Measurements from ENCODE around the gene XYLT1. TPM values are rescaled to one million over a fixed set of nuclear protein-coding genes. Genes with fewer than 3 reads are reported as not detected.

XYLT1 gene
- total RNA-seq, 1 donor from 2014 or later, result 9.4 TPM

DNA sequence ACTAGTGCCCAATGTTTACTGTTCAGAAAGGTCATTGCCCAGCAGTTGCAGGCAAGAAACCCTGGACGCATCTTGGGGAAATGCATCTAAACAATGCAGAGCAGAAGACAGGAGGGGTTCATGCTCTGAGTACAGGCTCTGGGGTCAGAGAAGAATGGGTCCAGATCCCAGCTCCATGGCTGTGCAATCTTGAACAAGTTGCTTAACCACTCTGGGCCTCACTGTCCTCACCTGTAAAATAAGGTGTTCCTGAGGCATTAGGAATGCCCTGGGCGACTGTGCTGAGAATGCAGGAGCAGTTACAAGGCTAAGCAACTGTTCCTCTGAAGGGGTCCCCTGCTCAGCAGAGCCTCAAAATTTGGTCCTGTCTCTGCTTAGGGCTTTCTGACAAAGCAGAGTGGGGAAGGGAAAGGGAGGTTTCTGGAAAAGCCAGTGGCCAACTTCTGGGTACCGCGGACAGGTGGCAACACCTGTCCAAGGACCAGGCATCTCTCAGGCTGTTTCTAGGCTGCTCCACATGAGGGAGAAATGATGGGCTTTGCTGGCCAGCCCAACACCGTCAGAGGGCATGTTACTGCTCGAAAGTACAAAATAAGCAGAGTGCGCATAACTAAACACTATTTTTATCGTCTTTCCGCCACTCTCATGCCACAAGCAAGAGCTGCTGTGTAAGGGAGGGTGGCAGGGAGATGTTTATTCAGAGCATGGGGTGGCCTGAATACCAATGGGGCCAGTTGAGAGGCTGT lies 176.8 kb downstream of the XYLT1 start:
- H3K9me3 ChIP-seq (ENCODE audit: control insufficient read depth in 3 of 3, low read length in 3 of 3), result no peaks in the 10 kb centered on the region
- no peaks in the 10 kb centered on the region for H3K36me3 ChIP-seq (ENCODE audit: control insufficient read depth in 3 of 3, insufficient read depth in 3 of 3, low read length in 3 of 3)
- H3K27ac ChIP-seq (ENCODE audit: low read depth, low read length), result no peak overlapping the region
- peaks cover 16 to 32% (median 26%) of the 10 kb centered on the region in 3 donors for H3K4me1 ChIP-seq (ENCODE audit: control insufficient read depth in 3 of 3, insufficient read depth in 3 of 3, low read length in 3 of 3)
- no peak overlapping the region for H3K9ac ChIP-seq (ENCODE audit: low read depth in 1 of 3, low read length in 3 of 3)
- no peaks in the 10 kb centered on the region for H3K27me3 ChIP-seq (ENCODE audit: control insufficient read depth in 3 of 3, insufficient read depth in 3 of 3, low read length in 3 of 3)
- no peak overlapping the region for H3K4me3 ChIP-seq (ENCODE audit: low read length in 3 of 3)

DNA sequence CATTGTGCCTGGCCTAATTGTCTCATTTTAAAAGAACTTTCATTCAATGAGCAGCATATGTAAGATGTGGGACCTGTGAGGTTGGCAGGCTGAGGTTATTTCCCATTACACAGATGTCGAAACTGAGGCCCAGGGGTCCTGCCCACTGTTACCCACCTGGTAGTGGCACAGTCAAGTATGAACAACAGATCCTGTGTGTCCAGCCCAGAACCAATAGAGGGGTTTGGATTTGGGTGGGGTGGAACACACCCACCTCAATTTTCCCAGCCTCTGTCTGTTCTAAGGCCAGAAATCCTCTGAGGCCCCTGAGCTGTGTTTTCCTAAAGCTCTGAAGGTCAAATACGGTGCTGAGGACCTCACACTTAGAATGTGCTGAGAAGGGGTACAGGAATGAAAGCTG lies 179.5 kb downstream of the XYLT1 start:
- Histone ChIP-seq H3K4me1 (ENCODE audit: control insufficient read depth in 3 of 3, insufficient read depth in 3 of 3, low read length in 3 of 3) (peaks cover 12 to 32% (median 24%) of the 10 kb centered on the region in 3 donors), H3K9me3 (ENCODE audit: control insufficient read depth in 3 of 3, low read length in 3 of 3) (no peaks in the 10 kb centered on the region), H3K27me3 (ENCODE audit: control insufficient read depth in 3 of 3, insufficient read depth in 3 of 3, low read length in 3 of 3) (no peaks in the 10 kb centered on the region), H3K9ac (ENCODE audit: low read depth in 1 of 3, low read length in 3 of 3) (no peak overlapping the region), H3K36me3 (ENCODE audit: control insufficient read depth in 3 of 3, insufficient read depth in 3 of 3, low read length in 3 of 3) (no peaks in the 10 kb centered on the region), H3K4me3 (ENCODE audit: low read length in 3 of 3) (no peak overlapping the region), H3K27ac (ENCODE audit: low read depth, low read length) (no peak overlapping the region)

DNA sequence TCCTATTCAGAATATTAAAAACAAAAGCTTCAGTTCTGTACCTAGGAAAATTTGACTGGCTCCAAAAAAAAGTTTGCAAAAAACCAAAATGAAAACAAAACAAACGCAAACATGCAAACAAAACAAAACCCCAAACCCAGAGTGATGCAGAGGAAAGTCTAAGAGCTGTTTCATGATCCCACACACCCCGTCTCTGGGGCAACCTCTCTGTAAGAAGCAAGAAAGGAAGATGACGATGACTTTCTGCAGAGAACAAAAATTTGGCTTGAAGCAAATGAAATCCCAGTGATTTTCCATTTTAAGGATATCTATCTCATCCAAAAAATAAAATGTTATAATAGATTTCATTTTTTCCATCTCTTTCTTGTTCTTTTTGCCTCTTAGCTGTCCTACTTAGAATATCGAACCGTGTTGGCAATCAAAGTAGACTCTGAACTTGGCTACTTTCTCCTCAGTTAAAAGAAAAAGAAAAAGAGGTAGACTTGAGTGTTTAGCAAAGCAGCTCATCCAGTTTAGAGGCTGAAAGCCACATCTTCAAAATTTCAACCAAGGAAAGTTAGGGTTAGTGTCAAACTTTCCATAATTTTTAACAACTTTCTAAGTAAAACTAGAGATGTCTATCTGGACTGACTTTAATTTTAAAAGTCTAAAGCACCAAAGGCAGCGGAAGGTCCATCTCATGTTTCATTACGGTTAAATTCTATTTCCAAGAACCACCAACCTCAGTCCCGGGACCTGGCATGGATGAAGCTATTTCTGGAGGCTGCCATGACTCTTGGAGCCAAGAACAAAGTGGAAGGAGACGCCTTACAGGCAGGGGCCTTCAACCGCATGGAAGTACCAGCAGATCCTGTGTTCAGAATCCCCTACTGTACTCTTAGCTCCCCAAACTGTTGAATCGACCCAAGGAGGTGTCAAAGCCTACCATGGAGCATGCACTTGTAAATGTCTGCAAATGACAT lies 180.8 kb downstream of the XYLT1 start:
- no peak overlapping the region for H3K4me3 ChIP-seq (ENCODE audit: low read length in 3 of 3)
- H3K27me3 ChIP-seq (ENCODE audit: control insufficient read depth in 3 of 3, insufficient read depth in 3 of 3, low read length in 3 of 3), result no peaks in the 10 kb centered on the region
- H3K9ac ChIP-seq (ENCODE audit: low read depth in 1 of 3, low read length in 3 of 3), result no peak overlapping the region
- H3K36me3 ChIP-seq (ENCODE audit: control insufficient read depth in 3 of 3, insufficient read depth in 3 of 3, low read length in 3 of 3), result no peaks in the 10 kb centered on the region
- peak overlapping the region; percentile 63 for H3K27ac ChIP-seq (ENCODE audit: low read depth, low read length)
- peaks cover 8 to 23% (median 20%) of the 10 kb centered on the region in 3 donors for H3K4me1 ChIP-seq (ENCODE audit: control insufficient read depth in 3 of 3, insufficient read depth in 3 of 3, low read length in 3 of 3)
- no peaks in the 10 kb centered on the region for H3K9me3 ChIP-seq (ENCODE audit: control insufficient read depth in 3 of 3, low read length in 3 of 3)

DNA sequence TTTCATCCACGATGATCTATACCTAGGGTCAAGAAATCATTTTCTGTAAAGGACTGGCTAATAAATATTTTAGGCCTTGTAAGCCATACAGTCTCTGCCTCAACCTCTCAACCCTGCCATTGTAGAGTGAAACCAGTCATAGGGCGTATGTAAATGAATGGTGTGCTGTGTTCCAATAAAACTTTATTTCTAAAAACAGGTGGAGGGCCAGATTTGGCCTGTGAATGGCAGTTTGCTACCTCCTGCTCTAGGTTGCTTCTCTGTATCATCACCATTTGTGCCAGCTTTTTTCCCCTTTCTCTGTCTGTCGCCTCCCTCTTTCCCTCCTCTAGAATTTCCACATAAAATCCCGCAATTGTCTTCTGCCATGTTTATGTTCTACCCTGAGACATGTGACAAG lies 181.7 kb downstream of the XYLT1 start:
- Histone ChIP-seq H3K4me1 (ENCODE audit: control insufficient read depth in 3 of 3, insufficient read depth in 3 of 3, low read length in 3 of 3) (peaks cover 8 to 20% (median 18%) of the 10 kb centered on the region in 3 donors), H3K27ac (ENCODE audit: low read depth, low read length) (no peak overlapping the region), H3K4me3 (ENCODE audit: low read length in 3 of 3) (no peak overlapping the region), H3K9ac (ENCODE audit: low read depth in 1 of 3, low read length in 3 of 3) (no peak overlapping the region), H3K36me3 (ENCODE audit: control insufficient read depth in 3 of 3, insufficient read depth in 3 of 3, low read length in 3 of 3) (no peaks in the 10 kb centered on the region), H3K9me3 (ENCODE audit: control insufficient read depth in 3 of 3, low read length in 3 of 3) (no peaks in the 10 kb centered on the region), H3K27me3 (ENCODE audit: control insufficient read depth in 3 of 3, insufficient read depth in 3 of 3, low read length in 3 of 3) (no peaks in the 10 kb centered on the region)

DNA sequence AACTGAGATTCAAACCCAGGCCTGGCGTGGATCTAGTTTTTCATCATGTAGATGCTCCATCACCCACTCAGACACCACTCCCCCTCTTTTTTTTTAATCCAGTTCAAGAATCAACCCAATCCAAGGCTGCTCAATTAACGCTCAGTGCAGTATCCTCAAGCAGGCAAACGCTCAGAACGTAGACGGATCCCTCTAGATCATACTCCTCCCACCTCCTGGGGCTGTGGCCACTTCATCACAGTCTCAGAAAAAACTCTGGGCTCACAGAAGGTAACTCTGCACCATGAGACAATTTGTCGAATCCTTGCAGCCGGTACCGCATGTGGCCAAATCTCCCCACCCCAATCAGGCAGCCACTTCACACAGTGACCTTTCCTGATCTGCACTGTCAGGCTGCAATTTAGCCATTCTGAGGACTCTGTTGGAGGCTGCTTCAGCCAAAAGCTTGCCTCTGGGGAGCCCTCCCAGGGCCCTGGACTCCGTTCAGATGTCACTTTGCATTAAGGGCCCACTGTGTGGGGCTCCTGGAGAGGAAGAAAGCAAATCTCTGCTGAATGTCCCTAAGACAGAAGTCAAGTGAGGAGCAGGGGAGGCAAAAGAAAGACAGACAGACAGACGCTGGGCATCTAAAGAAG lies 183.5 kb downstream of the XYLT1 start:
- Histone ChIP-seq H3K27me3 (ENCODE audit: control insufficient read depth in 3 of 3, insufficient read depth in 3 of 3, low read length in 3 of 3) (no peaks in the 10 kb centered on the region), H3K27ac (ENCODE audit: low read depth, low read length) (no peak overlapping the region), H3K4me1 (ENCODE audit: control insufficient read depth in 3 of 3, insufficient read depth in 3 of 3, low read length in 3 of 3) (peaks cover 8 to 20% (median 18%) of the 10 kb centered on the region in 3 donors), H3K9ac (ENCODE audit: low read depth in 1 of 3, low read length in 3 of 3) (no peak overlapping the region), H3K36me3 (ENCODE audit: control insufficient read depth in 3 of 3, insufficient read depth in 3 of 3, low read length in 3 of 3) (no peaks in the 10 kb centered on the region), H3K4me3 (ENCODE audit: low read length in 3 of 3) (no peak overlapping the region), H3K9me3 (ENCODE audit: control insufficient read depth in 3 of 3, low read length in 3 of 3) (no peaks in the 10 kb centered on the region)

DNA sequence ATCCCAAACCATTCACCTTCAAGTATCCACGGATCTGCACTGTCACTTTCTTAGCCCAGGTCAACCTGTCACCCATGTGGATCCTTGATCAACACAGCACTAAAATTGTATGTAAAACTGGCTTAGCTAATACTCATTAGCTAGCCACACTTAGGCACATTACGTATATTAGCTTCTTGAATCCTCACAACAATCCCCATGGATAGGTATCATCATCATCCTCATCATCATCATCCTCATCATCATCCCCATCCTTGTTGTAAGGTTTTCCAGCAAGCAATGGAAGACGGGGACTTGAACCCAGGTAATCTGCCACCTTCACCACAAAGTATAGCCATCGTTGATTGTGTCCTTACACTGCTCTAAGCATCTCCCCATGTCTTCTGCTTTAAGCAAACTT lies 184.3 kb downstream of the XYLT1 start:
- H3K4me3 ChIP-seq (ENCODE audit: low read length in 3 of 3), result no peak overlapping the region
- H3K9ac ChIP-seq (ENCODE audit: low read depth in 1 of 3, low read length in 3 of 3), result no peak overlapping the region
- no peak overlapping the region for H3K27ac ChIP-seq (ENCODE audit: low read depth, low read length)
- H3K36me3 ChIP-seq (ENCODE audit: control insufficient read depth in 3 of 3, insufficient read depth in 3 of 3, low read length in 3 of 3), result no peaks in the 10 kb centered on the region
- H3K27me3 ChIP-seq (ENCODE audit: control insufficient read depth in 3 of 3, insufficient read depth in 3 of 3, low read length in 3 of 3), result no peaks in the 10 kb centered on the region
- H3K4me1 ChIP-seq (ENCODE audit: control insufficient read depth in 3 of 3, insufficient read depth in 3 of 3, low read length in 3 of 3), result peaks cover 8 to 20% (median 18%) of the 10 kb centered on the region in 3 donors
- no peaks in the 10 kb centered on the region for H3K9me3 ChIP-seq (ENCODE audit: control insufficient read depth in 3 of 3, low read length in 3 of 3)

DNA sequence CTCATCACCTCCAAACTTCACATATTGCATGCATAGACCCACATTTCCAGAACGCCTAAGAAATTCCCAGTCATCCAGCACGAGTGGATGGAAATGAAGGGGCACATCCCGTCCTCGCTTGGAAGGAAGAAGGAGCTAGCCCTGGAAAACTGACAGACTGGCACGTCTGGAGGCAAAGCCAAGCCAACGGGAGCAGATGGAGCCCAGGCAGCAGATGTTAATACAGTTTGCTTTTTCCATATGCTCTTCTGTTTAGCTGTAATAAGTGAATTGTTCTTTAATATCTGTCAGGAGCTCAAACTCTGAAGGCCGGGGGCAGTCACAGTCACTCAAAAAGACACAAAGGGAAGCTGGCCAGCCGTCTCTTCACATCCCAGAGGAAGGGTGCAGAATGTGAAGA lies 187.7 kb downstream of the XYLT1 start:
- Histone ChIP-seq H3K4me3 (ENCODE audit: low read length in 3 of 3) (no peak overlapping the region), H3K27ac (ENCODE audit: low read depth, low read length) (no peak overlapping the region), H3K9ac (ENCODE audit: low read depth in 1 of 3, low read length in 3 of 3) (no peak overlapping the region), H3K27me3 (ENCODE audit: control insufficient read depth in 3 of 3, insufficient read depth in 3 of 3, low read length in 3 of 3) (no peaks in the 10 kb centered on the region), H3K9me3 (ENCODE audit: control insufficient read depth in 3 of 3, low read length in 3 of 3) (no peaks in the 10 kb centered on the region), H3K4me1 (ENCODE audit: control insufficient read depth in 3 of 3, insufficient read depth in 3 of 3, low read length in 3 of 3) (peaks cover 4 to 9% (median 8%) of the 10 kb centered on the region in 3 donors), H3K36me3 (ENCODE audit: control insufficient read depth in 3 of 3, insufficient read depth in 3 of 3, low read length in 3 of 3) (no peaks in the 10 kb centered on the region)

DNA sequence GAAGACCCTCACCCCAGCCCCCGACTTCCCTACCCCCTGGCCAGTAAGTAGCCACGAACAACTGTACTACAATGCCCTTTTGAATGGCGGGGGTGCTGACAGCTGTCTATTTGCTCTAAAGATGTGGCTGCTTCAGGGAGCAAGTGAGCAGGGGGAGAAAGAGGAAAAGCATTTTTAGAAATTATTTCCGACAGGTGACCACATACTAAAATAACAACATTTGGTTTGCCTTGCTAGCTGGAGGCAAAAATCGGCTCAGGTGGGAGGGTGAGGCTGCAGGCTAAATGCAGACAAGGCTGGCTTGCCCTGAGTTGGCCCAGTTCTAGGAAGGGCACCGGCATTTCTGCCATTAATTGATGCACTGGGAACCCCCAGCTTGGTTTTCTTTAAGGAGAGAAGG lies 188.5 kb downstream of the XYLT1 start:
- no peak overlapping the region for H3K4me3 ChIP-seq (ENCODE audit: low read length in 3 of 3)
- peaks cover under 1 to 7% (median 4%) of the 10 kb centered on the region in 3 donors for H3K4me1 ChIP-seq (ENCODE audit: control insufficient read depth in 3 of 3, insufficient read depth in 3 of 3, low read length in 3 of 3)
- no peaks in the 10 kb centered on the region for H3K27me3 ChIP-seq (ENCODE audit: control insufficient read depth in 3 of 3, insufficient read depth in 3 of 3, low read length in 3 of 3)
- no peaks in the 10 kb centered on the region for H3K9me3 ChIP-seq (ENCODE audit: control insufficient read depth in 3 of 3, low read length in 3 of 3)
- H3K27ac ChIP-seq (ENCODE audit: low read depth, low read length), result no peak overlapping the region
- H3K36me3 ChIP-seq (ENCODE audit: control insufficient read depth in 3 of 3, insufficient read depth in 3 of 3, low read length in 3 of 3), result no peaks in the 10 kb centered on the region
- no peak overlapping the region for H3K9ac ChIP-seq (ENCODE audit: low read depth in 1 of 3, low read length in 3 of 3)

DNA sequence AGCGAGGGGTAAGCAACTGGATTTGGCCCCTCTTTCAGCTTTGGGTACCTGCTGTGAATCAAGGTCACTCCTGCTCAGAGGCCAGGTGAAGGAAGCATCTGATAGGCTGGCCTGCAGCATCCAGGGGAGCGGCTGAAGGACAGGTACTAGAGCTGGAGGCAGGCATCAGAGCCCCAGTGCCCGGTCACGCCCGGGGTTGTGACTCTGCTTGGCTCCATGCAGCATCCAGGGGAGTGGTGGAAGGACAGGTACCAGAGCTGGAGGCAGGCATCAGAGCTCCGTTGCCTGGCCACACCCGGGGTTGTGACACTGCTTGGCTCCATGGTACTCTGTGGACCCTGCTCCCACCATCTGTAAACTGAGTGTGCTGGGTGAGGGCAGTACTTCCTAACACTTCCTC lies 189.7 kb downstream of the XYLT1 start:
- Histone ChIP-seq H3K9ac (ENCODE audit: low read depth in 1 of 3, low read length in 3 of 3) (no peak overlapping the region), H3K9me3 (ENCODE audit: control insufficient read depth in 3 of 3, low read length in 3 of 3) (no peaks in the 10 kb centered on the region), H3K4me1 (ENCODE audit: control insufficient read depth in 3 of 3, insufficient read depth in 3 of 3, low read length in 3 of 3) (peaks cover 0 to 3% (median 0%) of the 10 kb centered on the region in 3 donors), H3K4me3 (ENCODE audit: low read length in 3 of 3) (no peak overlapping the region), H3K27me3 (ENCODE audit: control insufficient read depth in 3 of 3, insufficient read depth in 3 of 3, low read length in 3 of 3) (no peaks in the 10 kb centered on the region), H3K36me3 (ENCODE audit: control insufficient read depth in 3 of 3, insufficient read depth in 3 of 3, low read length in 3 of 3) (no peaks in the 10 kb centered on the region), H3K27ac (ENCODE audit: low read depth, low read length) (no peak overlapping the region)
